Measurements from ENCODE around the gene CADM1.

CADM1 gene

DNA sequence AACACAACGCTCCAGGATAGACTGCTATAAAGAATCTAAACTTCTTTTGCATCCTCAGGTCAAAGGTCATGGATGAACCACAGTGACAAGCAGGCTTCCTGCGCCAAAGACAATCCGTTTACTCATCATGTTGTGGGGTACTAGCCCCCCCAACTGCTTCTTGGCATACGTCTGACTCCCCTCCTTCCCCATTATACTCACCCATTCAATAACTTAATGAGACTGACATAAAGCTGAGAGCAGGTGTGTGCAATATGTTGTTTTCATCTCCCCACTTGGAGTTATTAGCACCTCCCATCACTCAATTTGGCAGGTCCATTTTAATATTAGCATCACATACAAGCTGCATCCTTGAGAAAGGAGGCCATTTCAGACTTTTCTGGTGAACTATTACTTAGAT is 157.1 kb downstream of the CADM1 start:
- DNase-seq, result no peak

DNA sequence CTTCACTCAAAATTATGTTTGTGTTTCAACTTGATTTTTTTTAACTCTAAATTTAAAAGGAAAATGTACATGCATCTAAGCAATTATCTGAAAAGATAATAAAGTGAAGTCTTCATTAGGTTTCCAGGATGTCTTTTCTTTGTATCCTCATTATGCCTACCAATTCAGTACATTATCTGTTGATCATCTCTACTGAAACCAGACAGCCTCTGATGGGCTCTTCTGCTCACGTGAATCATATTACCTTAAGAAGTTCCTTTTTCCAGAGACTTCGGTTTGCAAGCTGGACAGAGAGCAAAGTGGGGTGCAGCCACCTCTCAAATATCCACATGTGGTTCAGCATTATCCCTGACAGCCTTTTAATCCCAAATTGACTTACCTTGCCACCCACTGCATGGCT is 158.4 kb downstream of the CADM1 start:
- no peak for DNase-seq

DNA sequence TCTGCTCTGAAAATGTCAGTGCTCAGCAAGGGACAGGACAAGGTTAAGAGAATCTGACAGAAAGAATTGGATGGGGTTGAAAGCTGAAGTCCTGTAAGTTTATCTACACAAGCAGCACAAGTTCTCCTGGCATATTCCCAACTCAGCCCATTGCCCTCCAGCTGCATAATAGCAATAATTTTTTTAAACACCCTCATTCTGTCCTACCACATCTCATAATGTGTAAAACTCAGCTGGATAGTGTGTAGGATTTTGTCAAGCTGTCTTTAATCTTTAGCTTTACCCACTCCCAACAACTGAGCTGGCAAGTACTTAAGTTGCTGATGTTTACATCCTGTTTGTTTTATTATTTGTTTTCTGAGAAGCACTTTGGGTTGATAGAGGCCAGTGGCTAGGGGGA is 158.9 kb downstream of the CADM1 start:
- no peak for DNase-seq

DNA sequence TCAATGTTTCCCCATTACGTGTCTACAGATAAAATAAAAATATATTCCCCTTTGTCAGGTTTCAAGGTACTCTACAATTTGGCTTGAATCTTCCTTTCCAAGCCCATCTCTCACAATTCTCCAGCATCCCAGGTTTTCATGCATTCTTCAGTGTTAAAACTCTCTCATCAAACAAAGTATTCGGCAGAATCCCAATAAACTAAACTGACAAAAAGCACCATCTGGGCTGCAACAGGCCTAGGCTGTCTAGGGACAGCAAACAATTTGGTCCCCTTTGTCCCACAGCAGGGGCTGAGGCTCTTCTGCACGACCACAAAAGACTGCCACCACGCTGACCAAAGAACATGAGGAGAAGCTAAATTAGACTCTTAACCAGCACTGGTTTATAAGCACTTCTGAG is 159.4 kb downstream of the CADM1 start:
- DNase-seq, result no peak

DNA sequence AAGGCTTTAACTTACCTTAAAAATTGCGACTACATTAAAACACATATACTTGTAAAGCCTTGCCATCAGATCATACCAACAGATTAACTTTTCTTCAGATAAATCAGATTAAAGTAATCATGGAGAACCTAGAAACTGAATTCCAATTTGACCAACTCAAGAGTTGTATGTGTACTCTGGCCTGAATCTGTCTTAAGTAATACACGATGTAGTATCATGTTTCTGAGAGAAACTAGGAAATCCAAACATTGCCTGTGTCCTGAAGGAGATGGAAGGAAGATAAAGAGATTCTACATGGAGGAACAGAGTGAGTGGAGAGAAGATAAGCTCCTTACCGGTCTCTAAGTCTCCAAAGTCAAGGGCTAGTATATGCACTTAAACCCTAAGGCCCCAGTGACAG is 162.1 kb downstream of the CADM1 start:
- DNase-seq, result no peak

DNA sequence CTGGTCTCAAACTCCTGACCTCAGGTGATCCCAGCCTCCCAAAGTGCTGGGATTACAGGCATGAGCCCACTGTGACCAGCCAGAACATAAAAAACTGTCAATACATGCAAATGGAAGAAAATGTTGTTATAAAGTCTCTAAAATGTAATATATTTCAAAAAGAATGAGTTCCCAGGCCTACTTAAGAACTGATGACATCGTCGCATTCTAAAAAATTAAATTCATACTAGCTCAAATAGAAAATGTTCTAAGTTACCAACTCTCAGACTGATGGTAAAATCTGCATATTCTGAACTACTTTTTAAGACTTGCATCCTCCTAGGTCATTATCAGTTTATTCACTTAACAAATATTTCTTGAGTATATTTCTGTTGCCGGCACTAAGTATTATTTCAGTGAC is 163.3 kb downstream of the CADM1 start:
- no peak for DNase-seq

DNA sequence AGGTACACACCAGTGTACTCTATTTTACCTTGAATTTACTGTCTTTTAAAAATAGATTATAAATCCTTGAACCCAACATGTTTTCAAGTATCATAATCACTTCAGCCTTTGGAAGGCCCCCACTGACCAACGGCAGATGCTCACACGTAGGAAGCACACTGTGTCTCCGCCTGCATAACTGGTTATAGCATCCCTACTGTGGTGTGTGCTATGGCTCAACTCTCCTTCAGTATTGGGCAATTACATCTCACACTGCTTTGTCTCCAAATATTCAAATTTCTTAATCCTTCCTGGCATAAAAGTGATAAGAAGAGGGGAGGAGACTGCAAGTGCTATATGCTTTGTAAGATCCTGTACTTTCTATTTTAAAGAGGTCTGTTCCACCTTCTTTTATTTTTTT is 165.7 kb downstream of the CADM1 start:
- DNase-seq, result no peak

DNA sequence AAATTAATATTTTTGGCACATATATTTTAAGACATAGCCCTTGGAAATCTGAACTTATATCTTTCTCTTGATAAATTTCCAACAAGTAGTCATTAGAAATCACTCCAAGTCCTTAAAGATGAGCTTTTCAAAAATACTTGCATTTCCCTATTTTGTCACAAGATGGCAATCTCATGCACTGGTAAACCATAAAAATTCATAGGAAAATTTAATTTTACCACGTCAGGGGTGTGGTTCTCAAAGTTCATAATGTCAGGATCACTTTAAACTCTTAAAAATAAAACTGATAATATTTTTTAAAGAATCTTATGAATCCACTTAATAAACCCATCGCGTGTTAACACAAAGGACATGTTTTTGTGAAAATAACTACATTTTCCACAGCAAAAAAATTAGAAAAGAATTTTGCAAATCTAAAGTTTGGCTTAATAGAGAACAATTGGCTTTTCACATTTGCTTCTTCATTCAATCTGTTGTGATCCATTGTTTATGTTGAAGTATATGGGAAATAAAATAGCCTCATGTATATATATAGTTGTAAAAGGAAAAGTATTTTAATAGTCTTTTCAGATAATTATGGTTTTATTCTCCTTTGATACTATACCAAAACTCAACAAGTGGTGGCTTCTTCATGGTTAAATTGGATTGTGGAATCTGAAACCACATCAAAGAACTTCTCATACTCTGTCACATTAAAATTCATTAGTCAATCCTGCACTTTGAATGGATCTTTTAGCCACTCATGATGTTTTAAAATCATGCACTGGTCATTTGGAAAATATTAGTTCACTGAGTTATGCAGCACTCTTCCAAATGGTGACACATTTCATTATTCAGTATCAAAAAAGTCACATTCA is 169.1 kb downstream of the CADM1 start:
- peak; percentile 4 for DNase-seq

DNA sequence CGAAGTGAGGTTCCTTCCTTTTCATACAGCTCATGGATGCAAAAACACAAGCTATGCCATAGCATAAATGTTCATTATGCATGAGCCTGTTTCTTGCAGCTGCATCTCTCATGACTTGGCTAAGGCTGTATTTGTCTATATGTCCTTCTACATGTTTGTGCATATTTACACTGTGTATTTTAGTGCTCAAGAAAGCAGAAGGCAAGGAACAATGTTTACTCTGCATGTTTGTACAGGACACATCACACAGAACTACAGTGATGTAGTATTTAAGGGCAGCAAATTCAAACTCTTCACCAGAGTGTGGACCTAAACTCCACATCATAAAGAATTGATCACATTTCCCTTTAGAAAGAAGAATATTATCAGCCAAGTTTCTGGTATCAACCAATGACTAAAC is 170.3 kb downstream of the CADM1 start:
- DNase-seq, result no peak

DNA sequence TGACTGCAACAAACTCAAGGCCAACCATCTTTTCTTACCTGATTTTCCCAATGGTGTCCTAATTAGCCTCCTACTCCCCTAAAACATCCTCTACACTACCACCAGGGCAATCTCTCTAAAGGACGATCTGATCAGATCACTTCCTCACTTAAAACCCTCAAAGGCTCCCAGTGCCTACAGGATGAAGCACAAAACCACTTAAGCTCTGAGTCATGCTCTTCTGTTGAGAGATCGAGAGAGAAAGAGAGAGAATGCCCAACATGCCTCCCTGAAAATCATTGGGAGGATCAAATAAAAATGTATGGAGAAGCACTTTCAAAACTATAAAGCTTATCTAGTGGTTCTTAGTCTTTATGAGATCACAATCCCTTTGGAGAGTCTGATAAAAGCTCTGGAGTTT is 171.1 kb downstream of the CADM1 start:
- DNase-seq, result peak; percentile 7

DNA sequence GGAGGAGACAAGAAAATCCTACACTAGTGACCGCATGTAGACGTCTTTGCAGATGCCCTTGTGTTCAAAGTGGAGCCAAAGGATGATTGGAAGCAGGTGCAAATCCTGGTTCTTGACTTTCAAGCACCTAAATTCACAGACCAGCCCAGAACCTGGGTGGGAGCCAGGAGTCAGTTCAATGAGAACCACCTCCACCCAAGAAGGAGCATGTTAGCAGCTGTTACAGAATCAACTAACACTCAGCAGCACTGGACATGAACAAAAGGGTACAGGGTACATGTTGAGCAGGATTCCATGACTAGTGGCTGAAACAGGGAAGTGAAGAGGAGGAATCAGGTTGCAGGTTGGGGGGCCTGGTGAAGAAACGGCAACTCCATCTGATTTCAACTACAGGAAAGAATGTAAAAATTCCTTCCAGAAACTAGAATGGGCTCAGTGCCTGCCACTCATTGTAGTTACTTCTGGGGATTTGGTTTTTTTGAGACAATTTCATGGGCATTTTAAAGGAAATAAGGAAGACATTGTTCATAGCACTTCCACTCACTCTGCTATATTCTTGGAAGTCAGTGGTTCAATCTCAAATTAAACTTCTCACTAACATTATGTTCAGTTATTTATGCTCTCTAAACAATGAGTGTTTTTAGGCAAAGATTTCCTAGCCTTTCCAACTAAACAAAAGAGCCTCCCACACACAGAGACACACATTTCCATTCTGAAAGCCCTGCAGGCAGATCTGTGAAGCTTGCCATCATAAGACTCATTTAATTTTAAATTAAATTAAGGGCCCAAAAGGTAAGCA is 173.3 kb downstream of the CADM1 start:
- no peak for DNase-seq

DNA sequence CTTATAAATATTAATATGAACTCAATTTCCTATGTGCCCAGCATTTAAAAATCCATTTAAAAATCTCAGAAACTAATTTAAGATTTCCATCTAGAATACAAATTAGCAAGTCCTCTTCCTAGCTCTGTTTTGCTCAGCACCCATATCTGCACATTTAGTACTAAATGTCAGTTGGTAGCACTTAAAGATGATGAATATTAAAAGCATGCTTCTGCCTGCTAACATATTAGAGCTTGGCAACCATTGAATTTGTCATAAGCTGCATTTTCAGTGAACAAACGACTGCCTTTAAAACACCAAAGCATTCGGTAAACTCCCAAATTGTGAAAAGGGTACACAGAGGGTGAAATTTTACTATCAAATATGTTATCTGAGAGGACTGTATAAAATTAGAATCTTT is 177.7 kb downstream of the CADM1 start:
- no peak for DNase-seq

DNA sequence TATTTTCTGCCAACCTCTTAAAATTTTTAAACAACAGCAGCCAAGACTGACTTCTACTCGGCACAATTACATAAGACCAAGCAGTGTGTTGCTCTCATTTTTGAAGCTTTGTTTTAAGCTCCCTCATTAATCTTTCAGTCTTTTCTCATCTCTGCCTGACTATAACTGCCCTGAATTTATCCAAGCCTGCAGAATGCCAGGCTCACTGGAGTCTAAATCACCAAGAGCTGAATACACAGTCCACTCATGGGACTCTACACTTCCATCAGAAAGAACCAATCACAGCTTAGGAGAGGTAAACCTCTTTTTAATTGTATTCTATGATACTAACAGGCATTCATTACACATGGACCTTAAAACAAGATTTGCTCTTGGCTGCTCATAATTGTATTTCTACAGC is 178.7 kb downstream of the CADM1 start:
- no peak for DNase-seq

DNA sequence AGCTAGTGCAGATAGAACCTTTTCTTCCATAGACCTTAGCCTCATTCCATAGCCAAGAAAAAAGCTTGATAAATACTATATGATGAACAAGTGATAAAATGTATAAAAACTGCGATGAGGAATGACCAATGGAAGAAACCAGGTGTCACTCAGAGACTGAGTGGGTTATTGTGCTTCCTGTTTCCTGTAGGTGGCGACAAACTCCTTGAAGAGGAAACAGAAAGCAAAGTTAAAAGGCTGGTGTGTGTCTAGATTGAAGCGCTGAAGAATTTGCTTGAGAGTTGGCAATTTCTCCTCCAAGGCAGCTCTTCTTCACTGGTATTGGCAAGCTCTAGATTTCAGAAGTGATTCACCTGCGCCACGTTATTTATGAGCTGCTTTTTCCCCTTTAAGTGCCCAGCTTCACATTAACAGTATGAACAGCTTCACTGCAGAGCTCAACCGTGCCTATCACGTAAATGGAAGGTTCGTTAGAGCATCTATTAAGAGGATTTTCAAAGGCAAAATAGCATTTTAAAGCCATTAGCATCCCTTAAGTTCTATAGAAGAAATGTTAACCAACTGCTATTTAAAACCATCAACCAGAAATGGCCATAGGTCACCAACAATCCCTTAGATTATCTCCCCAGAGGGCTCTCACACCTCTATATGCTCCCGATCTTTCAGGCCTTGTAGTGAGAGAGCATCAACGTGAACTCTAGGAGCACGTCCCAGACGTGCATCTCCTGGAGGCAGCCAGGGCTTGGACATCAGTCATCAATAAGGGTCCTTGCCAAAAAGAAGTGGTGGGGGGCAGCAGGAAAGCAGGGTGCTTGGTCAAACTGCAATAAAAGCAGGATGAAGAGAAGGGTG is 179.4 kb downstream of the CADM1 start:
- DNase-seq, result peak; percentile 25

DNA sequence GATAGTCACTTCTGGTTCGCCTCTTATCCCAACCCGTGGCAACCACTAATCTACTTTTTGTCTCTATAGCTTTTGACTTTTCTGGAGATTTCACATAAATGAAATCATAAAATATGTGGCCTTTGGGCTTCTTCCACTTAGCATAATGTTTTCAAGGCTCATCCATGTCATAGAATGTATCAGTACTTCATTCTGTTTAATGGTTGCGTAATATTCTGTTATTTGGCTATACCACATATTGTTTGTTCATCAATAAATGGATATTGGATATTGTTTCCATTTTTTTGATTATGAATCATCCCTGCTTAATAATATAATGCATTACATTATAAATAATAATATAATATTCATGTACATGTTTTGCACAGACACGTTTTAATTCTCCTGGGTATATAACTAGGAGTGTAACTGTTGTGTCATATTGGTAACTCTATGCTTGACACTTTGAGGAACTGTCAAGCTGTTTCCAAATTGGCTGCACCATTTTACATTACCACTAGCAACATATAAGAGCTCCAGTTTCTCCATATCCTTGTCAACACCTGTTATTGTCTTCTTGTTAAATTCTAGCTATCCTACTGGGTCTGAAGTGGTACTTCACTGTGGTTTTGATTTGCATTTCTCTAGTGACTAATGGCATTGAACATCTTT is 181.5 kb downstream of the CADM1 start:
- no peak for DNase-seq

DNA sequence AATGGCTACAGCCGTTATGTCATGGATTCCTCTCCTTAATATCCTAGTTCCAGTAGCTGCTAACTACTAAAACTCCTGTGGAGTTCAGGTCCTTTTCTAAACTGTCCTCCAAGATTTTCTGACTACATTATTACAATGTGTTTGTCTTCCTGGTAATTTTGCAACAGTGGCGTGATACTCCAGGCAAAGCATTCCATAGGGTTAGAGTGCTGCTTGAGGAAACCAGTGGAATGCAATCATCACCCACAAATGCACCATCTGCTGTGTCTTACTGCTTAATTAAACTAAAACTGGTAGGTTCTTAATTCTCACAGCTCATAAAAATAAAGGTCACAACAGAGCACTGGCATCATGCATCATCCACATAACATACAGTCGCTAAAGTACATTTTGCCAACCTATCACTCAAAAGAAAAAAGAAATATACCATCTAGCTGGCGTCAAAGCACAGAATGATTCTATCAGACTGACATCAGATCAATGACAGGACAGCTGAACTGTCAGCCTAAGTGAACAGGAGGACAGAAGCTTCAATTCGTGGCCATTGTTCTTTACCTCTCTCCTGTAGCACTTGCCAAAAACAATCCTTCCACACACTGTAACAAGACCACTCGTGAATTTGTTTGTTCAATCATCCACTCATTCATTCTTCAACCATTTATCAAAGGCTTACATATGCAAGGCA is 182.5 kb downstream of the CADM1 start:
- DNase-seq, result no peak

DNA sequence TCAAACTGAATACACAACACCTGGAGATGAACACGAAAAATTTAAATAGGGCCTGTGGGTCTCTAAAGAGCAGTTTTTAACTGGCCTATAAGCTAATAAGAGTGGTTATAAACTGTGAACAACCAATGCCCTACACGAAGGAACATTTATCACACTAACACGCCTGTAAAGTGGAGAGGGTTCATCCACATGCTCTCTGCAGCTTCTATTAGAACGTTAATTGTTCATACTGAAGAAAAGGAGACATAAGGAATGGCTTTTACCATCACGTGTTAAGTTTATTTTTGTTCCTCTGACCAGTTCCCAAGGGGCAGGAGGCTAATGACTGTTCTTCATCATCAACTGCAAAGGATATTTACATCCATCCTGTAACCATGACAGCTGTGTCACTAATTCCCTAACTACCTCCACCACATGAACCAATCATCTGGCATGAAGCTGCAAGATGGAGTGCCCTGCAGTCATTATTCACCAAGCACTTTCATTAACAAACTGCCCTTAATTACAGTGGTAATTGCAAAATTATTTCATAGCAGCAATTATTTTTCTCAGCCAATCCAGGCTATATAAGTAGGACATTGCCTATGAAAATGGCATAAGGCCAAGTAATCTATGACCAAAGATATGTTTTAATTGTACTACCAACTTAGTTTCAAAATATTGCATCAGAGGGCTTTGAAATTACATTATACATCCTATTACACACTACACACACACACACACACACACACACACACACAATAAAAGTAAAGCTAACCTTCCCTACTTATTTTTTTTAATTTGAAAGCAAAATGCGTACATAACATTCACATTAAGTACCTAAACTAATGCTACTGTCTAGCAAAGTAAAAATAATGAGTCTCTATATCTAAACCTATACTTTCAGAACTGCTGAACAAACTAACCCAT is 186.7 kb downstream of the CADM1 start:
- DNase-seq, result no peak

DNA sequence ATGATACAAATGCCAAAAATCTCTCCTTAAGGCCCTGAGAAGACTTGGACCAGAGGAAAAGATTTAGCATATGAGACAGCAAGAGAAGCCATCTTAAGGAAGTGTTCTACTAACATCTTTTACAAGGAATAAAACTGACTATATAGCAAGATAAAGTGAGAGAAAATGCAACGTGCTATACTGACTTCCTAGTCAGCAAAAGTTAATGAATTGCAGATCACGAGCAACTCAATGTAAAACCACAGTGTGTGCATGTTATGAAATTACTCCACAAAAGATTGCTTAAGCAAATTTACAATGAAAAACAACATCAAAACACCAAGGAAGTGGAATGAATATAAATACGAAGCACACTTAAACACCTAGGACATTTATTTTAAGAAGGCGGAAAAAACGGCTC is 187.5 kb downstream of the CADM1 start:
- DNase-seq, result no peak

DNA sequence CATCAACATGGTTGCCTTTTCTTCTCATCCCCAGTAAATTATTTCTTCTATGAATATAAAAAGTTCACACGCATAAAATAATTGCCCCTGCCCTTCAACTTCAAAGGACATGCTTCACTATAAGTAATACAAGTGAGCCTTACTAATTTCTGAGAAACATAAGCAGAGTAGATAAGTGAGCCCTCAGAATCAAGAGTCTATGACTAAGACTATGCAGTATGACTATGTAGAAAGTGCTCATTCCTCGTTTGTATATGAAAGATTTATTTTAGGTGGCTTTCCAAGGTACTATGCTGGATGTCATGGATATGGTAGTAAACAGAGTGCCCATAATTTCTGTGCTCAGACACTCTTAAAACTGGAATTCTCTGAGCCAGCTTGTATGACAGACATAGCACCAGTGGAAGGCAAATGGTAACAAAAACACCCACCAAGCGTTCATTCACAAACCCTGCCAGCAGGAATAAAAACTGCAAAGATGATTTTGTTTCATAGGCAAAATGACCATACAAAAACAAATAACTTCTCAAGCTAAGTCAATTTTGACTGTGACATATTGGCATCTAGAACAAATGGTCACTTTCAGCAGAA is 189.8 kb downstream of the CADM1 start:
- no peak for DNase-seq

DNA sequence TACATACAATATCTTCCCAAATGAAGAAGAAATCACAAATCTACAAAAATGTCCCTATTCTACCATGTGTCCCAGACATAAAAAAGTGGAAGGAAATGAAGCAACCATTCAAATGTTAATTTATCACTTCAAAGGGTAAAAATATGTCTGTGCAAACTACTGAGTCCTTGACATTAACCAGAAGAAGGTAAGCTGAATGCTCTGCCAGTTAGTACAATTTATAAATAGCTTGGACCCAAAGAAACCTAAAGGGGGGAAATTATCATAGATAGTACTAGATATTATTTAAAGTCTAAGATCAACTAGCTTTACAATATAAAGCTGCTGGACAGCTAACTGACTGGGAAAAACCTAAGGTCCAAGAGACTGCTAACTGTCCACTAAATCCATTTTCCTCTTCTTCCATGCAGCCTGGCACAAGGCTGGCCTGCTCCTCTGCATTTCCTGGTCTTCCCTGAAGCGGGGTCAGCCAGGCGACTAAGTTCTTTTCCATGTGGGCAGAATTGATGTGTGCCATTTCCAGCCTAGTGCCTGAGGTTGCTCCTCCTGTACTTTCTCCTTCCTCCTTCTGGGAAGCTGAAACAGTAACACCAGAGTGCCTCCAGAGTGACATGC is 190.9 kb downstream of the CADM1 start:
- DNase-seq, result no peak
